ENCODE measurements around the gene EXOC3L4.

Gene EXOC3L4

DNA sequence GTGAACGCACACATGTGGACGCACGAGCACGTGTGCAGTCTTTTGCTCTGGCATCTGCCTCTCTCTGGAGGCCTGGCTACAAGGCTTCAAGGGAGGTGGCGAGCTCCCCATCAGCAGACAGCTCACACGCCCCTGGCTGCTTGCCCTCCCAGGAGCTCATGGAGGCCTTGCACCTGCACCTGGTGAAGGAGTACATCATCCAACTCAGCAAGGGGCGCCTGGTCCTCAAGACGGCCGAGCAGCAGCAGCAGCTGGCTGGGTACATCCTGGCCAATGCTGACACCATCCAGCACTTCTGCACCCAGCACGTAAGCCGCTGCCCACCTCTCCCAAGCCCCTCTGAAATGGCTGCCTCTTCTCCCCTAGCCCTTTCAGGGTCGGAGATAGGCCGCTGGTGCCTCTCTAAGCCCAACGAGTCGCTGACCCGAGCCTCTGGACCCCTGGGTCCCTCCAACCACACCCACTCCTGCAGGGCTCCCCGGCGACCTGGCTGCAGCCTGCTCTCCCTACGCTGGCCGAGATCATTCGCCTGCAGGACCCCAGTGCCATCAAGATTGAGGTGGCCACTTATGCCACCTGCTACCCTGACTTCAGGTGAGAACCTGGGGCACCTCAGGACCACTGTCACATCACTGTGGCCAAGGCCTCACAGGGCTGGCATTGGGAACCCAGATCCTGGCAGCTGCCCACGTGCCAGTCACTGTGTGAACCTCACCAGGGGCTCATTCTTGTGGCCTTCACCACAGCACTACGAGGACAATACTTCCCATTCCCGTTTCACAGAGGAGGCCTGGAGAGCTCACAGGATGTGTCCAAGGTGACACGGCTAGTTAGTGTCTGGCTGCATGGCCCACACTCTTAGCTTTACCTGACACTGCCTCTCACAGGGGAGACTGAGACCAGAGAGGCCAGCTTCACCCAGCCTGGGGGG lies 39.0 kb downstream of the EXOC3L4 start:
- no peak for DNase-seq (ENCODE audit: low read depth in 2 of 2)

DNA sequence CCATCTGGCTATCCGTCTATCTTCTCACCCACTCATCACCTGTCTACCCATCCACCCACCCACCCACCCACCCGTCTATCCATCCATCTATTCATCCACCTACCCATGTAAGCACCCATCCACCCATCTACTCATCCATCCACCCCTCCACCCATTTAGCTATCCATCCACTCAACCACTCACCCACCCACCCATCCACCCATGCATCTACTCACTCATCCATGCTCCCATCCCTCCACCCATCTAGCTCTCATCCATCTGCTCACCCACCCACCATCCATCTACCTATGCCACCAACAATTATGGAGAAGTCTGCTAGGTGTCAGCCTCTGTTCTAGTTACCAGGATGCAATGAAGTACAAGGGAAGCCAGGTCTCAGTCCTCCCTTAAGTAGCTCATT lies 39.9 kb downstream of the EXOC3L4 start:
- no peak for DNase-seq (ENCODE audit: low read depth in 2 of 2)

DNA sequence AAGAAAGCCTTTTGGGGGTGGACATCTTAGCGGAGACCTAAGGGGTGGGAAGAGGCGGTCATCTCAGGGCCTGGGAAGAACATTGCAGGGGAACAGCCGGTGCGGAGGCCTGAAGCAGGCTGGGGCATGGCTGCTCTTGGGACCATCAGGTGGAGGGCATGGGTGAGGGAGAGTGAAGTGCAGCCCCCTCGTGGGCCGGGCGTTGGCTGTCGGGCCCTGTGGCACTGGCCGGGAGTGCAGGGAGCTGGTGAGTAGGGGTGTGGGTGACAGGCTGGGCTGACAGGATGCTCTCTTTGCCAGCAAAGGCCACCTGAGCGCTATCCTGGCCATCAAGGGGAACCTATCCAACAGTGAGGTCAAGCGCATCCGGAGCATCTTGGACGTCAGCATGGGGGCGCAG lies 40.4 kb downstream of the EXOC3L4 start:
- DNase-seq (ENCODE audit: low read depth in 2 of 2) = no peak

DNA sequence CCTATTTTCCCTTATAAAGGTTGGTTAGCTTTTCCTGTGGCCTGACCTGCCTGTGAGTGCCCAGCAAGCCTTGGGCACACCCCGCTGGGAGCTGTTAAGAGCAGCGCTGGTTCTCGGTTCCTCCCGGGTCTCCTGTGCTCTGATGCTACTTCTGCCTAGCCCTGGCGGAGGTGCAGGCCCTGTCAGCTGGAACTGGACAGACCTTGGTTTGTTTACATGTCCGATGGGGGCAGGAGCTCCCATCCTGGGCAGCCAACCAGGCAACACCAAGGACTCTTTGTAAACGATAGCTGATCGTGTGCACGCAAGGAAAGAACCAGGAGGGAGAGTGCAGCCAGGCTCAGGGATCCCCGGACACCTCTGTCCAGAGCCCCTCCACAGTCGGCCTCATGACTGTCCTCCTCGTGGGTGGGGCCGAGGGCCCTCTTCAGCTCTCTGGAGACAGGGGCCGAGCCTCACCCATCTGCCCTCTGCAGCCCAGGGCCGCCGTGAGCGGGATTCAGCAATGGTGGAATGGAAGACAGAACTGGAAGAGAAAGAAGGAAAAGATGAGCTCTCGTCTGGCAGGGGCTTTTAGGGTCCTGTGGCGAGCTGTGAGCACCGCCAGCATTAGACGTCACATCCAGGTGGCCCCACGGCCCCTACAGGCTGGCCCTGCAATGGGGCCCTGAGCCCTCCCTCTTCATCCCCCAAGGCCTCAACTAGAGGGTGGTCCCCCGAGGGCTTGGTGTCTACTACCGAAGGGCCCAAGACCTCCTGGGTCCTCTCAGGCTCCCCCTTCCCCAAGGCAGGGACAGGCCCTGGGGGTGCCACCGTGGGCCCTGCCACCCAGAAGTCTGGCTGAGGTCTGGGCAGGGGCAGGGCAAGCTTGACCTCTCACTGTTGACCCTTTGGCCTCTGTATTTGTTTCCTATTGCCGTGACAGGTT lies 41.1 kb downstream of the EXOC3L4 start:
- DNase-seq (ENCODE audit: low read depth in 2 of 2) = no peak

DNA sequence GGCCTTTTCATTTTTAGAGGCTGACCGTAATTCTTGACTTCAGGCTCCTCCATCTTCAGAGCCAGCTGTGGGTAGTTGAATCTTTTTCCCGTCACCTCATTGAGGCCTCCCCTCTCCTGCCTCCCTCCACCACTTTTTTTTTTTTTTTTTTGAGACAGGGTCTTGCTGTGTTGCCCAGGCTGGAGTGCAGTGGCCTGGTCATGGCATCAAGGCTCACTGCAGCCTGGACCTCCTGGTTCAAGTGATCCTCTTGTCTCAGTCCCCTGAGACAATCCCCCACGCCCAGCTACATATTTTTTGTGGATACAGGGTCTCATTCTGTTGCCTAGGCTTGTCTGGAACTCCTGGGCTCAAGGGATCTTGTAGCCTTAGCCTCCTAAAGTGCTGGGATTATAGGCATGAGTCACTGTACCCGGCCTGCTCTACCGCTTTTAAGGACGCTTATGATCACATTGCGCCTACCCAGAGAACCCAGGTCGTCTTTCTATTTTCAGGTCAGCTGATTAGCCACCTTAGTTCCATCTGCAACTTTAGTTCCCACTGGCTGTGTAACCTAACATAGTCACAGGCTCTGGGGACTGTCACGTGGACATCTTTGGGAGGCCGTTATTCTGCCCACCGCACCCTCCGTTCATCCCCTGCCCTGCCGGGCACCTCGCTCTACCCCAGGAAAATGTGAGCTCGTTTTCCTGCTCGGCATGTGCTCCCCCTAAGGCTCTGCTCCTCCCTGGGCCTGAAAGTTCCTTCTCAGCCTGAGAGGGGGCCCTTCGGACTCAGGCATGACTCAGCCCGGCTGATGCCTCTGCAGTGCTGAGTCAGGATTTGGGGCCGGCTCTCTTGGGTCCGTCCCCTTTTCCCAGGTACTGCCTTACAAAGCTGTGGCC lies 42.1 kb downstream of the EXOC3L4 start:
- DNase-seq (ENCODE audit: low read depth in 2 of 2) = no peak

DNA sequence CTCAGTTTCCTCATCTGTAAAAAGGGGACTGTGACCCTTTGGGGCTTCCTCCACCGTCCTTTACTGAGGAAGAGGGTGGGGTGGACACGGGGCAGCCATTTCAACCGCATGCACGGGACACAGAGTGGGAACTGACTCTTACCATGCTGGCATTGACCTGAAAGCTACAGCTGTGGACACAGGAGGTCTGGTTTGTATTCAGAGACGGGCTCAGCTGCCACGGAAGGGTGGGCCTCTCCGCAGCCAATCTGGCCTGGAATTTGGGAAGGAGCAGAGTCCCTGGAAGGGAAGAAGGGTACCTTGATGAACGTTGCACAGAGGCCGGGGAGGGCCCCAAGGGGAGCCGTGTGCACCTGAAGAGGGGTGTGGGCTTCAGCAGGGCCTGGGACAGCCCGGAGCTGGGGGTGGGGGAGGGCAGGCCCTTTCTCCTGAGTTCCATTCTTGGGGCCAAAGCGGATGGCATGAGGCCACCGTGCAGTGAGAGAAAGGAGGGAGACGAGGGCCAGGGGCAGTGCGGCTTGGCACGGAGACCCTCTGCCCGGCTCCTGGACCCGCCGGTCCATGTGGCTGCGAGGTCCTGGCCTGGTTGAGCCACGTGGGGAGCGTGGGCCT lies 43.3 kb downstream of the EXOC3L4 start:
- DNase-seq (ENCODE audit: low read depth in 2 of 2) = no peak

DNA sequence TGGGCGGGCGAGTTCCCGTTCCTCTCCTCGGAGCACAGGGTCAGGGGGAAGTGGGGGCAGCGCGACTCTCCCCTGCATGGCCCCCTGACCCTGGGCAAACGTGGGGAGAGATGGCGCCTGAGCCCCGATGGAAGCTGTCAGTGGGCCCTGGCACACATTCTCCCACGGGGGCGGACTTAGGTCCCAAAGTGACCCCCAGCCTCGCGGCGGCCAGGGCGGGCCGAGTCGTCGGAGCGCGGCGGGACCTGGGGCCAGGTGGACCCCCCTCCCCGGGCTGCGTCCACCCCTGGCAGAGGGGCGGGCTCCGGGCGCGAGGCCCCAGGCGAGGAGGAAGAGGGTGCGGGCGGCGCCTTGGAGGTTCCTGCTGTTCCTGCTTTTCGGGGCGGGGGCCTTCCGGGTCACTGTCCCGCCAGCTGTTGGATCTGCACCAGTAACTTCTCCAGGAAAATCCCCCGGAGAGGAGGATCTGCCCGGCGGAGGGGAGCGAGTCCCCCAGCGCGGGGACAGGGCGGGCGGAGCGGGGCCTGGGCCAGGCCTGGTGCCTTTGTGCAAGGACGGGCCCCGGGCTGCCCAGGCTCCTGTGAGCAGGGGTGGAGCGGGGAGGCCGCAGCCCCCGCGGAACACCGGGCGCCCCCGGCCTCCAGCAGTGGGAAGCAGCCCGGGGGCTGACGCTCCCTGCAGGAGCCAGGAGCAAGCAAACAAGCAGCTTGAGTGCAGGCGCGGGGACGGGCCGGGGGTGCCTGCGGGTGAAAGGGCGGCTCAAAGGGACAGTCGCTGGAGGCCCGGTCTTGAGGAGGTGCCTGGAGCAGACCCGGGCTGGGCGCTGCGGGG lies 44.0 kb downstream of the EXOC3L4 start:
- no peak for DNase-seq (ENCODE audit: low read depth in 2 of 2)

DNA sequence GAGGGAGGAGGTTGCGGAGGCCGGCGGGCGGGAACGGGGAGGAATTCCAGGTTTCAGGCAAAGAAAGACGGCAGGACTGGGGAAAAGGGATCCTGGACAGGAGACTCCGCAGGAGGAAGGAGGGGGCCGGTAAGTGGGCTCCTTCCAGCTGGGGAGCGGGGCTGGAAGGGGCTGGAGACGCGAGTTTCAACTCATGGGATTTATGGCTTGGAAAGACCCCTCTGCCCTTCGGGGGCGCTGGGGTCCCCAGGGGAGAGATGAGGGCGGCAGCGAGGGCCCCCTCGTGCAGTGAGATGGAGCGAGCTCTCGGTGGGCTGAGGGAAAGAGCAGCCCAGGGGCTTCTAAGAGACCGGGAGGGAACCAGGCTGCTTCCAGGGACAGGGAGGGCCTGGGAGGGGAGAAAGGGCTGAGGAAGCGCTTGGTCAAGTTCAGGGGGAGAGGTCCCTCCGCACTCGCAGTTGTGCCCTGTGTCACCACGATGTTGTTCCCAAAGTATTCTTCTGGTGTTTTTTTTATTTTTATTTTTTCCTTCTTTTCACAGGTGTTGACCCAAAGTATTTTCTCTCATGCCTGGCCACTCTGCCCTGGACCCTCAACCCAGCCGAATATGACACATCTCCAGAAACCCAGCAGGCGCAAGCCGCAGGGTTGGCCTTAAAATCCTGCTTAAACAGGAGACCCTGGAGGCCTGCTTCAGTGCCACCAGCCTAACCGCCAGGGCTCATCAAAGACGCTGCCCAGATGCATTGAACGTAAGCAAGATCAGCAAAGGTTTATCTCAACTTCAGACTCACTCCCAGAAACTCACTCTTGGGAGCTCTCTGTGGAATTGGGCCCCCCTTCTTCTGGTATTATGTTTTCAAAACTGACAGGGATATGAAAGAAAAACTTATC lies 44.9 kb downstream of the EXOC3L4 start:
- DNase-seq (ENCODE audit: low read depth in 2 of 2) = no peak

DNA sequence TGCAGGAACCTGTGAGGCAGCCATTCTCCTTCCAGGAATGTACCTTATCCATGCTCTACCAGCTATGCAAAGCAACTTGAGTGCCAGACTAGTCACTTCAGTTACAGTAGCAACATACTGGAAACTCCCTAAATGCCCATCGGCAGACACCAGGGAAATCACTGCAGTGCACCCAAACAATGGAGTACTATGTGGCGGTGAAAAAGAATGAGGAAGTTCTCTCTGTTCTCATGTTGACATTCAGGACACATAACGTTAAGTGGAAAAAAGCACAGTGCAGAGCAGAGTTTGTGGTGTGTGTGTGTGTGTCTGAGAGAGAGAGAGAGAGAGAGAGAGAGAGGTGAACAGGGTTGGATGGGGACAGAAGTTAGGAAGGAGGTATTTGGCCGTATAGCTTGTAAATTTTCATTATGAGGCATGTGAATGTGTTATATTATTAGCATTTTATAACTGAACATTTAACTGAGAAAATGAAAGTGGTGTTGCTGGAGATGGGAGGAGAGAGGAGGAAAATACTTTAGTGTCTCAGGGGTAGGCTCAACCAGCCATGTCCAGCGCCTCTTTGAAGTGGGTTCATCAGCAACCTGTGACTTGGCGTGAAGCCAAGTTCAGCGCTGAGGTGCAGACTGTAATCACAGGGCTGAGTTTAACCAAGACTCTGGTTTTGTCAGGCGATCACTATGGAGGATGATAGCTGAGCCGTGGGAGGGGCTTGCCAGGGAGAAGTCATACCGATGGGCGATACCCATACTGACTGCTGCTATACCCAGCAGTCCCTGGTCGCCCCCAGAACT lies 46.0 kb downstream of the EXOC3L4 start:
- no peak for DNase-seq (ENCODE audit: low read depth in 2 of 2)

DNA sequence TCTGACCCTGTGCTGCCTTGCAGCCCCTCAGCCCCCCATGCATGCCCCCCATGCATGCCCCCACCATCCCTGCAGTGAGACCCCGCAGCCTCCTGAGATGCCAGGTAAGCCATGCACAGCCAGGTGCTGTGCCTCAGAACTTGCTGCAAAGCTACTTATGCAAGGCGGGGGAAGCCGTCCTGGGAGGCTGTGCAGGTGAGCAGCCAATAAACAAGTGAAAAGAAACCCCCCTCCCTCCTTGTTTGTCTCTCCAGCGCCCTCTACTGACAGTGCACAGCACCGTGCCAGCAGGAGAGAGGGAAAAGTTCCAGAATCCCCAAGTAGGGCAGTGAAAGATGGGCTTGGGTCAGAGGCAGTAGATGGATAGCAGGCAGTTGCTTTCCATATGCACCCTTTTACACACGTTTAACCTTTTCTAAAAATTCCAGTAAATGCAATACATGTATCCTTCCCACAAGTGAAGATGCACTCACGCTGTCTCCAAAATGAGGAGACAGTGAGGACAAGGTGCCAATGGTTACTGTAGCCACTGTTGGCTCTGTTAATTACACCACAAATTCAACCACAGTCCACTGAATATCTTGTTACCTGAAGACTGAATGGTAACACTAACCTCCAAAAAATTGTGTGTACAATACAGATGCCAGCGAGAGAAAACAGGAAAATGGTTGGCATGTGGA lies 46.7 kb downstream of the EXOC3L4 start:
- DNase-seq (ENCODE audit: low read depth in 2 of 2) = peak in 1 of 2 donors; percentile 14

DNA sequence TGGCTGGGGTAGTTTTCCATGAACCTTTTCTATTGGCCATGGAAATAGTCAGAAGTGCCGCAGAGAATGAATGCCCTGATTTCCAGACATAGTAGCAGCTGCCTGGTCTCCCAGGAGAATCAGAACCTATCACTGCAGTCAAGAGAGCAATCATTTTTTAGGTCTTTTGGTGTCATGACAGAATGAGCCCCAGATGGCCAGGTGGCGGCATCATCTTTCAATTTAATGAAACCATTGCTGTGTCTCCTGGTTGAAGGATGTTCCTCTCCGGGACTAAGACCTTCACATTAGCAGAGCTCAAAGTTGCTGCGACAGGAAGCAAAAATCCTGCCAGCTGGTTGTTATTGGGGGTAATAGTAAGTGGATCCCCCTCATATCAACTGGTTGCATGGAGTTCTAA lies 47.5 kb downstream of the EXOC3L4 start:
- no peak for DNase-seq (ENCODE audit: low read depth in 2 of 2)

DNA sequence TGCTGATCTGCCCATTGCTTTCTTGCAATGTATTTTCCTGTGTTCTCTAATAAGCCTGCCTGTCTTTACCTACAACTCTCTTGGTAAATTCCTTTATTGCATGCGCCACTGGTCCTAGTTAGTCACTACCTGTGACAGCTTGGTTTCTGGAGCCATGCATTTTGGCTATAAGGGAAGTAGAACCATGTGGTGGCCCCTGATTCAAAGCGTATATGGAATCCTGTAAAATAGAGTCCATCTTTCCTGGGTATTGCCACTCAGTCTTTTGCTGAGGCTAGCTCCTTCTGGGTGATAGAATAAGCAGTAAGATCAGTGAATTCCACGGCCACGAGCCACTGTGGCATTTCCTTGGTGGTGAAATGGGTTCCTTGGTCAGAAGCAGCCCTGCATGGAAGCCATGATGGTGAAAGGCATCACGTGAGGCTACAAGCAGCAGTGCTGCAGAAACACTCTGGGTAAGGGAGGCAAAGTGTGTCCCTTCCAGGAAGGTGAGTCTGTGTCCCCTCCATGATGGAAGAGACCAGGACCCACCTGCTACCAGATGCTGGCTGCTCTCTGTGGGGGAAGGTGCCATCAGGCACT lies 48.3 kb downstream of the EXOC3L4 start:
- DNase-seq (ENCODE audit: low read depth in 2 of 2) = no peak

DNA sequence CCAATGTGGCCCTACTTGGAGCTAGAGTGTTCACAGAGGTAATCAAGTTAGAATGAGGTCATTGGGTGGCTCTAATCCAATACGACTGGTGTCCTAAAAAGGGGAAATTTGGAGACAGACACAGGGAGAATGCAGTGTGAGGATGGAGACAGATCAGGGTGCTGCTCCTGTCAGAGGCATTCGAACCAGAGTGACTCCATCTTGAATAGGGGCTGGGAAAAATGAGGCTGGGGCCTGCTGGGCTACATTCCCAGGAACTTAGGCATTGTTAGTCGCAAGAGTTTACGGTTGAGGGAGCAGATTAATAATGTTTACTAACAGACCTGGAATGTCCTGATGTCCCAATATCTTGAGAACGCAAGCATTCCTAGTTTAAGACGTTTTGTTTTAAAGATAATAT lies 49.0 kb downstream of the EXOC3L4 start:
- DNase-seq (ENCODE audit: low read depth in 2 of 2) = no peak

DNA sequence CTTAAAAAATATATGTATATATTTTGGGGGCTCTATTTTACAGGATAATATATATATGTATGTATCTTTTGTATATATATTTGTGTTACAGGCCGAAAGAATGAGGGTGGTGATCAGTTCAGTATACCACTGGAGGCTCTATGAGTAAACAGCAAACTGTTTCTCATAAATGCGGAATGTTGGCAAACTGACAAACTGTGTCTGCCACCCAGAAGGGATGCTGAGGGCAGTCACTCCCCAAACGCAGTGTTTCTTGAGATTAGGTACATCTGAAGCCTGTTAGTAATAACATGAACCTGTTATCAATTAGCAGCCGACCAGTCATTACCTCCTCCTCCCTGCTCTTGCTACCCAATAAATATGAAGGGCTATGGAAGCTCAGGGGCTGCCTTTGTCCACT lies 49.6 kb downstream of the EXOC3L4 start:
- DNase-seq (ENCODE audit: low read depth in 2 of 2) = no peak

DNA sequence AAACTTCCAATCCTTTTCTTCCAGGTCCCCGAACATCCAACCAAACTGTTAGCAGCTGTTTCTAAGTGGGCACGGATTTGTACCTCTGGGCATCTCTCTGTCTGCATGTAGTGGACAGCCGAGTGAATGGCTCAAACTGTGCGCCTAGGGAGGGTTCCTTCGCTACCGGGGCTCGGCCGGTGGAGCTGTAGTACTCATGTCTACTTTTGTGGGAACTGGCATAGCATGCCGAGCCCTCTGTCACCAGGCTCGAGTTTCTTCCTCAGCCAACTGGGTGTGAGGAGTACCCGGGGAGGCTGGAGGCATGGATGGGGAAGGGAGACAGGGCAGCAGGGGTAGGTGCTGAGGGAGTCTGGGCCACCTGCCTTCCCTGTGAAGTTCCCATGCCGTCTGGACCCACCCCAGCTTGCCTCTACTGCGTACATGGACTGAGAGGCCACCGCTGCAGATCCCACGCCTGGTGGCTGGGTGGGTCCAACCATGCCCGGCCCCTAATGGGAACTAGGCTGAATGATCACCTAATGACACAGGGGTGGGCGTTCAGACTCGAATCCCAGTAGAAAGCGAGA lies 51.7 kb downstream of the EXOC3L4 start:
- DNase-seq (ENCODE audit: low read depth in 2 of 2) = no peak

DNA sequence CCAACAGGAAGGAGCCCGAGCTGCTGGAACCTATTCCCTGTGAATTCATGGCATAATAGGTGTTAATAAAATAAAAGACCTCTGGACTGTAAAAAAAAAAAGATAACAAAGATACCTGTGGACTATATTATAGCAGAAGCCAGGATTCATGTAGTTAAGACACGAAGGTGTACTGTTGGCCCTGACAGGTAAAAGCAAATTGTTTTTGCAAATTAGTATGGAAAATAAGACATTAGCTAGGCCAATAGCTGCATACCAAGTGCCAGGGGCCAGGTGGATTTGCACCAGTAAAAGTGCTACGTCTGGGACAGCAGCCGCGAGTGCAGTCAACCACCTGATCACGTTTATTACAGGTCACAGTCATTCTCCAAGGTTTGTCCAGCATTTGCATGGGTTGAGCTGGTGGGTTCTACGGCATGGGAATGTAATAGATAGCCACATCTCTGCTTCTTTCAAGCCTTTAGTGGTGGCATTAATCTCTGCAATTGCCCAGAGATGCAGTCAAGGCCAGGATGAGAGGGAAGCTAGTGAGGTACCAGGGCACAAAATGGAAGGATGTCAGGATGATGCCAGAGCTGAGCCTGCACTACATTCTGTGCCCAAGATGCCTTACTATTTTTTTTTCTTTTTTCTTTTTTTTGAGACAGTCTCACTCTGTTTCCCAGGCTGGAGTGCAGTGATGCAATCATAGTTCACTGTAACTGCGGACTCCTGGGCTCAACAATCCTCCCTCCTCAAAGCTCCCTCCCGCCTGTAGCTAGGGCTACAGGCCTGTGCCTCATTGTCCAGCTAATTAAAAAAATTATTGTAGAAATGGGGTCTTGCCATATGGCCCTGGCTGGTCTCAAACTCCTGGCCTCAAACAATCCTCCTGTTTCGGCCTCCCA lies 55.1 kb downstream of the EXOC3L4 start:
- no peak for DNase-seq (ENCODE audit: low read depth in 2 of 2)

Measured in activated CD4-positive, alpha-beta T cell treated with anti-CD3 and anti-CD28 coated beads for 24 hours (primary cell).